HG03457 (cell line): ENCODE data around the gene FN1.
"Not testable (repeated sequence)": the region's sequence is repeated elsewhere in the genome, so short reads cannot be mapped to it uniquely, and the experiment has no call there.

ENCODE experiments used
- ATAC-seq: cut with Tn5 transposase; IDR thresholded peaks from one replicate; pipeline ENCODE4 v1.9.1; 2021; ENCODE audit warnings: moderate number of reproducible peaks; ENCODE audit not compliant: unreplicated experiment

Gene FN1

GRCh38 chr2:215423928-215424540, 11.8 kb downstream of the FN1 start:
- no peak for ATAC-seq

DNA sequence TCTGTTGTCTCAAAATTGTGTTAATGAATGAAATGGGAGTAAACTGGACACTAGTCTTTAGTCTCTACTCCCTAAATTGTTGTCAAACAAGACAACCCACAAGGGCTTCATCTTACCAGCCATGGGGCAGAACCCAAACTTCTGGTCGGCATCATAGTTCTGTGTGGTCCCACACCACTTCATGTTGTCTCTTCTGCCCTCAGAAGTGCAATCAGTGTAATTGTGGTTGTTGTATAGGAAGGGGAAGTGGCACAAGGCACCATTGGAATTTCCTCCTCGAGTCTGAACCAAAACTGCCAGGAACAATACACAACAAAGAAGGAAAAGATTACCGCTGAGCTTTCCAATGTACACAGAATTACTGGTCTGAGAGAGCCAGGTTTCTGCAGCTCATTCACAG, 12.6 kb downstream of the FN1 start:
- no peak for ATAC-seq

DNA sequence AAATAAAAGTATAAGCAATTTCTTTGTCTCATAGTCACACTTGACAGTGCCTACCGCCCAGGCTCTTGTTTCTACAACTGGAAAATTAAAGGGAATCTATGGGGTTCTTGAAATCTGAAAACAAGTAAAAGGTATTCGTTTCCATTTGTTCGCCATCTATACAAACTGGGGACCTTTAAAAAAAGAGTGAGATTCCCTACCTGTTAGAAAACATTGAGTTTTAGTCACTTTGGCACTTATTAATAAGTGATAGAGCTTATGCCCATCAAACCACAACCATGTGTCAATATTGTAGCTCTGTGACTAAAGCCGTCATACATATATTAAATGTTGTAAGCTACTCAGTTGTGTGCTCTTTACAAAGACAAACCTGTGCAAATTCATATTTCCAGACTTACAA, 13.2 kb downstream of the FN1 start:
- no peak for ATAC-seq

- no peak for ATAC-seq
Measured at GRCh38 chr2:215421859-215422461, 13.9 kb downstream of the FN1 start.

DNA sequence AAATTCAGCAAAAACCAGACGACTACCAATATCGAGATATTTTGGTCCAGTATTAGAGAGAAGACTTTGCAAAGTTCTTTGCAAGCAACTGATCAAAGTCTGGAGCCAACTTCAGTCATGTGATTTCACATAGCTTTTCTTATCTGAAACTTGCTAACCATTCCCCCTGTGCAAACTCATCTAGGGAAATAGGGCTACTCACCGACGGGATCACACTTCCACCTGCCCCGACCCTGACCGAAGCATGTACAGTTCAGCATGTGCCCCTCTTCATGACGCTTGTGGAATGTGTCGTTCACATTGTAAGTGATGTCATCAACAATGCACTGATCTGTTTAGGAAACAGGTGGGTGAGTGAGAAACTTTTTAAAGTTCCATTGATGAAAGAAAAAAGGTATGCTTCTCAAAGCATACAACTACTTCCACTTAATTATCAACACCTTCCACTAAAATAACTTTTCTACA, 15.4 kb downstream of the FN1 start:
- ATAC-seq, result no peak

DNA sequence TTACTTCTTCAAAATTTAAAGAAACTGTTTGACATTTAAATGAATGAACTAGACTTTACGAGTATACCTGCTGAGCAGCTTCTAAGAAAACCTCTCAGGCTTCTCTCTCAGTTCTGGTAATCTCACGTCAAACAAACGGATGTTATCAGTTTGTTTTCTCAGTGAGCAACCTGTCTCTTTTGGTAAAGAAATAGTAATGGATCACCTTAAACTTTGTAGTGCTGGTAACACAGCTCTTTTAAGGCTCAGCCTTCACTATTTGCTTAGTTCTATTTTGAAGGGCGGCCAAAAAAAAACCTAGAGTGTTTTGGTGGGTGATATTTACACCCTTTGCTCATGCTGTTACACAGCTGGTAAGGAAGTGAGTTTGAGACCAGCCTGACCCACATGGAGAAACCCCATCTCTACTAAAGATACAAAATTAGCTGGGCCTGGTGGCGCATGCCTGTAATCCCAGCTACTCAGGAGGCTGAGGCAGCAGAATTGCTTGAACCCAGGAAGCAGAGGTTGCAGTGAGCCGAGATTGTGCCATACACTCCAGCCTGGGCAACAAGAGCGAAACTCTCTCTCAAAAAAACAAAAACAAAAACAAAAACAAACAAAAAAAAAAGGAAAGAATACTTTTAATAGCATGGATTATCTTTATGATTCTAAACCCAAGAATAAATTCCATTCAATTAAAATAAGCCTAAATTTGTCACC, 15.9 kb downstream of the FN1 start:
- no peak for ATAC-seq

- ATAC-seq, result no peak
Measured at GRCh38 chr2:215419113-215419512, 16.8 kb downstream of the FN1 start.

GRCh38 chr2:215418064-215418963, 17.6 kb downstream of the FN1 start:
- no peak for ATAC-seq

GRCh38 chr2:215417400-215417951, 18.4 kb downstream of the FN1 start:
- no peak for ATAC-seq

- no peak for ATAC-seq
Measured at GRCh38 chr2:215416656-215417055, 19.2 kb downstream of the FN1 start.

- no peak for ATAC-seq
Measured at GRCh38 chr2:215415820-215416577, 19.9 kb downstream of the FN1 start.

GRCh38 chr2:215415218-215415617, 20.6 kb downstream of the FN1 start:
- ATAC-seq, result no peak

GRCh38 chr2:215414674-215415073, 21.2 kb downstream of the FN1 start:
- ATAC-seq, result no peak

DNA sequence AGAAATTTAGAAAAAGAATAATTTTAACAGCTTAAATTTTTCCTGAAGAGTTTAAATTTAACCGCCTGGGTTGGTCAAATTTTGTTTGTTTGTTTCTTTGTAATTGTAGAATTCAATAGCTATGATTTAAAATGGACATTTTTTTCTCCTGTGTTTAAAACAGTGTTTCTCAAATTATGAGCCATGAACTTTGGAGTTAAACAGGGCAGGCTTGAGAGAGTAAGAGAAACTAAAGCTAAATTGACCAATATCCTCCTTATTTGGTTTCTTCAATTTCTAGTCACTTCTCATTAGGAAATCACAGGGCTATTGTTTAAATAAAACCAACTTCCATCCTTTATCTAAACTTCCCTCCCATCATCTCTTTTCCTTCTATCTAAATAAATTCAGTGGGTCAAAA, 21.9 kb downstream of the FN1 start:
- ATAC-seq, result no peak

DNA sequence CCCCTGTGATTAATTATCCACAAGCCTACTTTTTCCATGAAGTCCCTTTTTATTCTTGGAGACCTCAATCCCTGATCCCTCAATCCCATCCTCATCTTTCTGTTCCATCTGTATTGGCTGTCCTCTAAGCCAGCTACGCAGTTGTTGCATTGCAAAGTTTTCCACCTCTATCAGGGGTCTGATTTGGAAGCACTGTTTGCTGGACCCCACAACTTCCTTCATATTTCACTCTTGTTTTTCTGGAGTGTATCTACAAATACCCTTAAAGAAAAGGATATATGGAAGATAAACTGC, 22.4 kb downstream of the FN1 start:
- no peak for ATAC-seq

DNA sequence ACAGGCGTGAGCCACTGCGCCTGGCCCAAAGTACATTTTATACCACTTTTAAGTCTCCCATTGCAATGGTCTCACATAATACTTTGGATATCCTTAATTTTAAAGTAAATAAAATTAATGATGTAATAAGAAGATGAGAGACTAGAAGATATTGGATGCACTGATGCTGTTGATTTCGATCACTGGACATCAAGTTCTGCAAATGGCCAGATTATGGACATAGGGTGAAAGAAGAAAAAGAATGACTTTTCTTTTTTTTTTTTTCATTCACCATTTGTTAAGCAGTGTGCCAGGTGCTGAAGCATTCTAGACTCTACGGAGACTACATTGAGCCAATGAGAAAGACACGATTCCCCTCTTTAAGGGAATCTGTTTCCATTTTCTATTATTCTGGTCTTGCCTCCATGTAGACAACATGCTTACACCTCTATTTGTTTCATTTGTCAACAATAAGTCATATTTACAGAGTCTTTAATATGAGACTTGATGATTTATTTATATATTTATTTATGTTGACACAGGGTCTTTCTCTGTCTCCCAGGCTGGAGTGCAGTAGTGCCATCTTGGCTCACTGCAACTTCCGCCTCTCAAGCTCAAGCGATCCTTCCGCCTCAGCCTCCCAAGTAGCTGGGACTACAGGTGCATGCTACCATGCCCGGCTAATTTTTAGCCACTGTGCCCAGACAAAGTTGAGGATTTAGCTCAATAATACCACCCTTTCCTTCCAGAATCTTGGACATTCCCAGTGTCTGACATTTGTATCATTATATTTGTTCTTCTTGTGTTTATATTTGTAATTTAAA, 23.7 kb downstream of the FN1 start:
- ATAC-seq, result no peak

DNA sequence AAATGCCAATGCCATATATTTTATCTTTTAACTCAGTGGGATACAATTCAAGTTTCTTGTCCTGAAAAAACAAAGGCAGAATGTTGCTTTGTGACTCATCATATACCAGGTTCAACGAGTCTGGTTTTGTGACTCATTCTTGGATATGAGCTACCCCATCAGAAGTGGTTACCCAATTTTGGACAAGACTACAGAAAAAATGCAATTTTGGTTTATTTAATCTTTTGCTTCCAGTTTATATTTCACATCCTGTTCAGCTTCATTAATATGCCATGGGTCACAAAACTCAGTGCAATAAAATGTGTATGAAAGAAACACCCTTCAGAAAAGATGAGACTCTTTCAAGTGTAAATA, 25.0 kb downstream of the FN1 start:
- ATAC-seq, result no peak

DNA sequence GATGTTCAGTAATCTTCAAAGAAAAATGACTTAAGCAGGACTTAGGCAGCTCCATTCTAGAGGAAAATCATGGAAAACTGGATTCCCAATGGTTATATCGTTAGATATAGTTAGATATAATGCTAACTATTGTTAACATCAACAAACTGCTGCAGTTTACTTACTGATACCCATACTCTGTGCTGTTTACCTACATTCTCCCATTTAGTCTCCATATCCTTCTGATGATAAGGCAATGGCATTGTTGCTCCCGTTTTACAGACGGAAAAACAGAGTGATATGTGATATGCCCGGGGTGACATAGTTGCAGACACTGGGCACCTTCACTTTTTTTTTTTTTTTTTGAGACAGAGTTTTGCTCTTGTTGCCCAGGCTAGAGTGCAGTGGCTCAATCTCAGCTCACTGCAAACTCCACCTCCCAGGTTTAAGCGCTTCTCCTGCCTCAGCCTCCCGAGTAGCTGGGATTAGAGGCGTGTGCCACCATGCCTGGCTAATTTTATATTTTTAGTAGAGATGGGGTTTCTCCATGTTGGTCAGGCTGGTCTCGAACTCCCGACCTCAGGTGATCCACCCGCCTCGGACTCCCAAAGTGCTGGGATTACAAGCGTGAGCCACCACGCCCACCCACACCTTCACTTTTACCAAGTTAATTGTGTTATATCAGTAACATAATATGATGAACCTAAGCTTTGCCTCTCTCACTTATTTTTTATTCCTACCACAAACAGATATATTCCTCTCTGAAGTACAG, 25.5 kb downstream of the FN1 start:
- ATAC-seq, result not testable (repeated sequence)
